WTC11 (cell line): Measurements from ENCODE around the gene CAMSAP1. TPM values are rescaled to one million over a fixed set of nuclear protein-coding genes. Genes with fewer than 3 reads are reported as not detected.

ENCODE experiments used
- AFF4 ChIP-seq: sonication (generic); formaldehyde crosslinking; IDR thresholded peaks from 2 replicates; pipeline ENCODE4 v1.8.1; 2023; ENCODE audit warnings: mild to moderate bottlenecking, missing genetic modification reagents, borderline replicate concordance
- AR ChIP-seq: fragments of 250-450 bp; sonication (Bioruptor Pico); IDR thresholded peaks from 2 replicates; pipeline ENCODE4 v1.9.0; 2021; ENCODE audit warnings: mild to moderate bottlenecking
- ATF6 ChIP-seq: sonication (generic); formaldehyde crosslinking; IDR thresholded peaks from 2 replicates; pipeline ENCODE4 v1.8.1; 2023; ENCODE audit warnings: mild to moderate bottlenecking, missing genetic modification reagents
- CDX4 ChIP-seq: fragments of 250-450 bp; sonication (Bioruptor Pico); IDR thresholded peaks from 2 replicates; pipeline ENCODE4 v1.9.0; 2021; ENCODE audit warnings: moderate library complexity, mild to moderate bottlenecking, inconsistent platforms, borderline replicate concordance
- E2F4 ChIP-seq: sonication (generic); formaldehyde crosslinking; IDR thresholded peaks from 2 replicates; pipeline ENCODE4 v1.8.1; 2022; ENCODE audit warnings: low read depth, mild to moderate bottlenecking, moderate library complexity, missing genetic modification reagents, borderline replicate concordance
- ELF4 ChIP-seq: sonication (generic); formaldehyde crosslinking; IDR thresholded peaks from 2 replicates; pipeline ENCODE4 v1.8.1; 2022; ENCODE audit warnings: low read depth, mild to moderate bottlenecking, moderate library complexity, missing genetic modification reagents
- FOXK1 ChIP-seq: sonication (generic); formaldehyde crosslinking; IDR thresholded peaks from 2 replicates; pipeline ENCODE4 v1.8.0; 2022; ENCODE audit warnings: mild to moderate bottlenecking, moderate library complexity, missing genetic modification reagents
- JUN ChIP-seq: sonication (generic); formaldehyde crosslinking; IDR thresholded peaks from 2 replicates; pipeline ENCODE4 v1.8.0; 2023; ENCODE audit warnings: mild to moderate bottlenecking, missing genetic modification reagents
- MAX ChIP-seq: sonication (generic); formaldehyde crosslinking; IDR thresholded peaks from 2 replicates; pipeline ENCODE4 v1.8.0; 2022; ENCODE audit warnings: mild to moderate bottlenecking, missing genetic modification reagents
- MXD4 ChIP-seq: fragments of 250-450 bp; sonication (Bioruptor Pico); IDR thresholded peaks from 2 replicates; pipeline ENCODE4 v1.8.0; 2021; ENCODE audit warnings: mild to moderate bottlenecking, moderate library complexity, borderline replicate concordance
- PREB ChIP-seq: sonication (generic); formaldehyde crosslinking; IDR thresholded peaks from 2 replicates; pipeline ENCODE4 v1.8.1; 2022; ENCODE audit warnings: mild to moderate bottlenecking, missing genetic modification reagents, moderate library complexity, borderline replicate concordance
- TEAD1 ChIP-seq: sonication (generic); formaldehyde crosslinking; IDR thresholded peaks from 2 replicates; pipeline ENCODE4 v1.8.0; 2022; ENCODE audit warnings: mild to moderate bottlenecking, missing genetic modification reagents
- USF2 ChIP-seq: sonication (generic); formaldehyde crosslinking; IDR thresholded peaks from 2 replicates; pipeline ENCODE4 v1.8.1; 2023; ENCODE audit warnings: mild to moderate bottlenecking, missing genetic modification reagents, moderate library complexity
- total RNA-seq: library from RNA; stranded (reverse); gene quantifications from 3 replicates; pipeline ENCODE4 v1.2.3, GENCODE V29; 2021

Gene CAMSAP1
- total RNA-seq, 1 experiment from 2014 or later = 40.5 TPM

- no peak for TF ChIP-seq E2F4 (CRISPR knock-in tag)
- TF ChIP-seq PREB = no peak
- TF ChIP-seq AFF4 (CRISPR knock-in tag) = no peak
- TF ChIP-seq USF2 (CRISPR knock-in tag) = no peak
- no peak for TF ChIP-seq ATF6 (CRISPR knock-in tag)
- no peak for TF ChIP-seq MXD4 (CRISPR knock-in tag)
- no peak for TF ChIP-seq ELF4 (CRISPR knock-in tag)
- TF ChIP-seq FOXK1 (CRISPR knock-in tag) = no peak
- no peak for TF ChIP-seq CDX4 (CRISPR knock-in tag)
- no peak for TF ChIP-seq AR (CRISPR knock-in tag)
- no peak for TF ChIP-seq TEAD1 (CRISPR knock-in tag)
- no peak for TF ChIP-seq JUN (CRISPR knock-in tag)
- TF ChIP-seq MAX (CRISPR knock-in tag) = no peak
Observed at GRCh38 chr9:135839516-135839915, 67.8 kb downstream of the CAMSAP1 start (continued).
